ENCODE measurements around the gene SPRR4. TPM values are rescaled to one million over a fixed set of nuclear protein-coding genes. Genes with fewer than 3 reads are reported as not detected.

Gene SPRR4, protein sequence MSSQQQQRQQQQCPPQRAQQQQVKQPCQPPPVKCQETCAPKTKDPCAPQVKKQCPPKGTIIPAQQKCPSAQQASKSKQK
- not detected in 2 replicates for total RNA-seq

GRCh38 chr1:152970495-152970894 is at the start of gene SPRR4:
SPRR4 (plus strand) TSS chr1:152970648; CDS start chr1:152971891, 1,243 bp downstream.

GRCh38 chr1:152946651-152947256 is 23.7 kb upstream of the SPRR4 start, which contains the start of gene SPRR5:
SPRR5 (plus strand) TSS chr1:152947206; CDS start chr1:152948555, 1,349 bp downstream.

DNA sequence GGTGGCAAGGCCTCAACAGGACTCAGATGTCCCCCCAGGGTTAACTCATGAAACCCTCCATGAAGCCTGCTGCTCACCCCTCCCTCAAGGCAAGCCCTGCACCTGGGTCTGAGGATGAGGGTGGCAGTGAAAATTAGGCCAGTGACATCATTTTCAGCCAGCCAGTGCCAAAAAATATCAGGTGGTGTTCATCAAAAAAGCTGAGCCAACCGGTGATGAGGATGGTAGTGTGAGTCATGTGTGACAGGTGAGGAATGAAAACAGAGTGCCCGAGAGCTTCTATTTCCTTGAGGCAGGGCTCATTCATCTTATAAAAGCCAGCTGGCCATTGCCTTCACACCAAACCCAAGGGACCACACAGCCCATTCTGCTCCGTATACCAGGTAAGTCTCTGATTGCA is 13.3 kb downstream of the SPRR4 start, which contains the start of gene SPRR1A:
TSS of gene SPRR1A (plus strand) at position 339 of the 400 bp plus-strand sequence. CDS start 1,150 bp downstream, outside the sequence.

GRCh38 chr1:153001382-153001781 is 30.9 kb downstream of the SPRR4 start, which contains the start of gene SPRR3:
SPRR3 (plus strand) TSS chr1:153001749; CDS start chr1:153003021, 1,272 bp downstream.

Small RNA genes within 50 kb of the gene (small RNA-seq; reads per million reads assigned to genes)
- gene RF00322 (not detected), gene SPRR1A (not detected)

Other genes with a start within 250 kb of the SPRR4 start
- gene KPRP, start 212.6 kb upstream of the SPRR4 start, total RNA-seq = not detected in 2 replicates
- not detected in 2 replicates for gene LCE1F, start 195.5 kb upstream of the SPRR4 start, total RNA-seq
- not detected in 2 replicates for gene LCE1E, start 184.4 kb upstream of the SPRR4 start, total RNA-seq
- gene LCE1D, start 173.9 kb upstream of the SPRR4 start, total RNA-seq = not detected in 2 replicates
- gene LCE1C, start 164.0 kb upstream of the SPRR4 start, total RNA-seq = not detected in 2 replicates
- not detected in 2 replicates for gene LCE1B, start 158.7 kb upstream of the SPRR4 start, total RNA-seq
- not detected in 2 replicates for gene LCE1A, start 143.2 kb upstream of the SPRR4 start, total RNA-seq
- gene LCE6A, start 127.8 kb upstream of the SPRR4 start, total RNA-seq = not detected in 2 replicates
- gene LCE7A, start 110.7 kb upstream of the SPRR4 start, total RNA-seq = not detected in 2 replicates
- gene SMCP, start 92.3 kb upstream of the SPRR4 start, total RNA-seq = not detected in 2 replicates
- gene IVL, start 62.1 kb upstream of the SPRR4 start, total RNA-seq = not detected in 2 replicates
- not detected in 2 replicates for gene SPRR5, start 23.4 kb upstream of the SPRR4 start, total RNA-seq
- not detected in 2 replicates for gene SPRR1A, start 13.4 kb downstream of the SPRR4 start, total RNA-seq
- not detected in 2 replicates for gene SPRR3, start 31.1 kb downstream of the SPRR4 start, total RNA-seq
- not detected in 2 replicates for gene SPRR1B, start 60.6 kb downstream of the SPRR4 start, total RNA-seq
- gene SPRR2D, start 70.5 kb downstream of the SPRR4 start, total RNA-seq = not detected in 2 replicates
- gene SPRR2A, start 86.9 kb downstream of the SPRR4 start, total RNA-seq = not detected in 2 replicates
- not detected in 2 replicates for gene SPRR2B, start 101.0 kb downstream of the SPRR4 start, total RNA-seq
- gene SPRR2E, start 123.9 kb downstream of the SPRR4 start, total RNA-seq = not detected in 2 replicates
- gene SPRR2F, start 142.9 kb downstream of the SPRR4 start, total RNA-seq = not detected in 2 replicates
- gene SPRR2G, start 180.2 kb downstream of the SPRR4 start, total RNA-seq = not detected in 2 replicates
- gene LELP1, start 232.8 kb downstream of the SPRR4 start, total RNA-seq = not detected in 2 replicates
- not detected in 2 replicates for gene PRR9, start 246.9 kb downstream of the SPRR4 start, total RNA-seq